HL-60 (cell line): Measurements from ENCODE around the gene KANSL1.
A peak's percentile ranks its signal among the peaks of the same experiment; 100 is the strongest.

Source experiments
- DNase-seq, 2 experiments: peaks; one replicate each; pipeline ENCODE4 v3.0.0-alpha.2; 2010 to 2020; ENCODE audit warnings: low read depth in 1 of 2, low spot score in 1 of 2
- H3K27ac ChIP-seq: fragments of 250-450 bp; sonication (Bioruptor Pico); replicated peaks from 2 replicates; pipeline ENCODE4 v1.5.1; 2020; ENCODE audit warnings: mild to moderate bottlenecking, moderate library complexity
- H3K27me3 ChIP-seq: fragments of 250-450 bp; sonication (Bioruptor Pico); 2 replicates; pipeline ENCODE4 v1.5.1; 2021; ENCODE audit warnings: mild to moderate bottlenecking, moderate library complexity; ENCODE audit not compliant: insufficient read depth, poor library complexity, severe bottlenecking
- H3K4me3 ChIP-seq: replicated peaks from 2 replicates; pipeline ENCODE4 v1.5.1; 2011; ENCODE audit warnings: mild to moderate bottlenecking, control low read depth, low read length; ENCODE audit not compliant: insufficient read depth
- GABPA ChIP-seq: IDR thresholded peaks from 2 replicates; pipeline ENCODE4 v1.6.1; 2012; ENCODE audit warnings: low read depth
- POLR2AphosphoS5 ChIP-seq: IDR thresholded peaks from 2 replicates; pipeline ENCODE4 v1.6.1; 2012; ENCODE audit warnings: low read depth
- SPI1 ChIP-seq: IDR thresholded peaks from 2 replicates; pipeline ENCODE4 v1.6.1; 2012; ENCODE audit warnings: low read depth, mild to moderate bottlenecking, borderline replicate concordance
- TF ChIP-seq, protein P1 (sequence below): IDR thresholded peaks from 2 replicates; pipeline ENCODE4 v1.6.1; 2012; ENCODE audit warnings: low read depth; ENCODE audit not compliant: insufficient replicate concordance
- TF ChIP-seq, protein P2 (sequence below): IDR thresholded peaks from one replicate; pipeline ENCODE4 v1.5.1; 2011; ENCODE audit warnings: low read length, control low read depth, inconsistent platforms; ENCODE audit not compliant: insufficient read depth

The KANSL1 gene

DNA sequence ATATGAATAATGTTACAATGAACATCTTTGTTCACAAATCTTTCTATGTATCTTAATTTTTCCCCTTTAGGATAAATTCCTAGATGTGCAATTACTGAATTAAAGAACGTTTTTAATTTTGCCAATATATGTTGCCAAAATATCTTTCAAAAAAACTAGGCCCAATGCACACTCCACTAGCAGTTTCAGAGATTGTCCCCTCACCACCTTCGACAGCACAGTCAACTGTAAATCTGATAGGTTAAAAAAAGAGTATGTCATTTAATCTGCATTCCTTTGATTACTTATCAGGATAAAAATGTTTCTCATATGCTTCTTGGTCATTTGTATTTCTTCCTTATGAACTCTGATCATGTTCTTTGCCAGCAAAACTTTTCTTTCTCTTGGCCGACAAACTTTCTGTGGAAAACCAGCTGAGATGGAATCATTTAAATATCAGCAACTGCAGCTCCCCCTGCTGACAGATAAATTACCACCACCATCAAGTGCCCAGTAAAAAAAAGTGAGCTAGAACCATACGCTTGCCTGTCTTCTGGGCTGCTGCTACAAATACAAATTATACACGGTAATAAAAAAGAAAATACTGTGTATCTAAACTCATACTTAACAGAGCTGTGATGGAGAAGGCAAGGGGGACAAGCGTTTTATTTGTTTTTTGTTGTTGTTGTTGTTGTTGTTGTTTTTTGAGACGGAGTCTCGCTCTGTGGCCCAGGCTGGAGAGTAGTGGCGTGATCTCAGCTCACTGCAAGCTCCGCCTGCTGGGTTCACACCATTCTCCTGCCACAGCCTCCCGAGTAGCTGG lies 19.6 kb upstream of the KANSL1 start:
- H3K27me3 ChIP-seq = no peaks in the 10 kb centered on the region
- TF ChIP-seq, protein P1, sequence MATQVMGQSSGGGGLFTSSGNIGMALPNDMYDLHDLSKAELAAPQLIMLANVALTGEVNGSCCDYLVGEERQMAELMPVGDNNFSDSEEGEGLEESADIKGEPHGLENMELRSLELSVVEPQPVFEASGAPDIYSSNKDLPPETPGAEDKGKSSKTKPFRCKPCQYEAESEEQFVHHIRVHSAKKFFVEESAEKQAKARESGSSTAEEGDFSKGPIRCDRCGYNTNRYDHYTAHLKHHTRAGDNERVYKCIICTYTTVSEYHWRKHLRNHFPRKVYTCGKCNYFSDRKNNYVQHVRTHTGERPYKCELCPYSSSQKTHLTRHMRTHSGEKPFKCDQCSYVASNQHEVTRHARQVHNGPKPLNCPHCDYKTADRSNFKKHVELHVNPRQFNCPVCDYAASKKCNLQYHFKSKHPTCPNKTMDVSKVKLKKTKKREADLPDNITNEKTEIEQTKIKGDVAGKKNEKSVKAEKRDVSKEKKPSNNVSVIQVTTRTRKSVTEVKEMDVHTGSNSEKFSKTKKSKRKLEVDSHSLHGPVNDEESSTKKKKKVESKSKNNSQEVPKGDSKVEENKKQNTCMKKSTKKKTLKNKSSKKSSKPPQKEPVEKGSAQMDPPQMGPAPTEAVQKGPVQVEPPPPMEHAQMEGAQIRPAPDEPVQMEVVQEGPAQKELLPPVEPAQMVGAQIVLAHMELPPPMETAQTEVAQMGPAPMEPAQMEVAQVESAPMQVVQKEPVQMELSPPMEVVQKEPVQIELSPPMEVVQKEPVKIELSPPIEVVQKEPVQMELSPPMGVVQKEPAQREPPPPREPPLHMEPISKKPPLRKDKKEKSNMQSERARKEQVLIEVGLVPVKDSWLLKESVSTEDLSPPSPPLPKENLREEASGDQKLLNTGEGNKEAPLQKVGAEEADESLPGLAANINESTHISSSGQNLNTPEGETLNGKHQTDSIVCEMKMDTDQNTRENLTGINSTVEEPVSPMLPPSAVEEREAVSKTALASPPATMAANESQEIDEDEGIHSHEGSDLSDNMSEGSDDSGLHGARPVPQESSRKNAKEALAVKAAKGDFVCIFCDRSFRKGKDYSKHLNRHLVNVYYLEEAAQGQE = no peak
- TF ChIP-seq GABPA = no peak
- no peak for TF ChIP-seq SPI1
- no peak for TF ChIP-seq POLR2AphosphoS5
- TF ChIP-seq, protein P2, sequence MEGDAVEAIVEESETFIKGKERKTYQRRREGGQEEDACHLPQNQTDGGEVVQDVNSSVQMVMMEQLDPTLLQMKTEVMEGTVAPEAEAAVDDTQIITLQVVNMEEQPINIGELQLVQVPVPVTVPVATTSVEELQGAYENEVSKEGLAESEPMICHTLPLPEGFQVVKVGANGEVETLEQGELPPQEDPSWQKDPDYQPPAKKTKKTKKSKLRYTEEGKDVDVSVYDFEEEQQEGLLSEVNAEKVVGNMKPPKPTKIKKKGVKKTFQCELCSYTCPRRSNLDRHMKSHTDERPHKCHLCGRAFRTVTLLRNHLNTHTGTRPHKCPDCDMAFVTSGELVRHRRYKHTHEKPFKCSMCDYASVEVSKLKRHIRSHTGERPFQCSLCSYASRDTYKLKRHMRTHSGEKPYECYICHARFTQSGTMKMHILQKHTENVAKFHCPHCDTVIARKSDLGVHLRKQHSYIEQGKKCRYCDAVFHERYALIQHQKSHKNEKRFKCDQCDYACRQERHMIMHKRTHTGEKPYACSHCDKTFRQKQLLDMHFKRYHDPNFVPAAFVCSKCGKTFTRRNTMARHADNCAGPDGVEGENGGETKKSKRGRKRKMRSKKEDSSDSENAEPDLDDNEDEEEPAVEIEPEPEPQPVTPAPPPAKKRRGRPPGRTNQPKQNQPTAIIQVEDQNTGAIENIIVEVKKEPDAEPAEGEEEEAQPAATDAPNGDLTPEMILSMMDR = peak; percentile 96
- H3K27ac ChIP-seq = no peak overlapping the region
- H3K4me3 ChIP-seq = no peak overlapping the region
- DNase-seq = peak in 1 of 2 experiments; percentile 76

DNA sequence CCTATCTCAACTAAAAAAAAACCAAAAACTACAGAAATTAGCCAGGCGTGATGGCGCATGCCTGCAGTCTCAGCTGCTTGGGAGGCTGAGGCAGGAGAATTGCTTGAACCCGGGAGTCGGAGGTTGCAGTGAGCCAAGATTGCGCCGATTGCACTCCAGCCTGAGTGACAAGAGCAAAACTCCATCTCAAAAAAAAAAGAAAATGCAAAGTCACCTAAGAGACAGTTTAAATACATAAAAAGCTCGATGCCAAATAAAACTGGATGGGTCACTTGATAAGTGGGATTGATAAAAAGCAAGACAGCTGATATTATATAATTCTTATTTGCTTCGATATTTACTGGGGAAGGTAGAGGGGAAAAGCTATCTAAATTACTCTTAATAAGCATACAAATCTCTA lies 15.8 kb upstream of the KANSL1 start:
- no peak for TF ChIP-seq POLR2AphosphoS5
- no peak for TF ChIP-seq GABPA
- TF ChIP-seq SPI1 = no peak
- TF ChIP-seq, protein P2 = no peak
- TF ChIP-seq, protein P1 = no peak
- Histone ChIP-seq H3K27me3 (no peaks in the 10 kb centered on the region), H3K4me3 (no peak overlapping the region), H3K27ac (no peak overlapping the region)
- DNase-seq = no peak

DNA sequence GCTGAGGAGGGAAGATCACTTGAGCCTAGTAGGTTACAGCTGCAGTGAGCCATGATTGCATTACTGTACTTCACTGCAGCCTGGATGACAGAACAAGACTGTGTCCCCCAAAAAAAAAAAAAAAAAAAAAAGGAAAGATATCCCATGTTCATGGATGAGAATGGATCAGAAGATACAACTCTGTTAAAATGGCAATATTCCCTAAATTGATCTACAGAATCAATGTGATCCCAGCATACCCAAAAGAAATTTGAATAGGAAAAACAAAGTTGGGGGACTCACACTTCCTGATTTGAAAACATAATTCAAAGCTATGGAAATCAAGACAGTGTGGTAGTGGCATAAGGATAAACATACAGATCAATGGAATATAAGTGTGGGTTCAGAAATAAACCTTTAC lies 12.7 kb upstream of the KANSL1 start:
- H3K27ac ChIP-seq = no peak overlapping the region
- no peaks in the 10 kb centered on the region for H3K27me3 ChIP-seq
- TF ChIP-seq, protein P1 = no peak
- TF ChIP-seq POLR2AphosphoS5 (no peak), SPI1 (no peak), GABPA (no peak)
- TF ChIP-seq, protein P2 = no peak
- no peak for DNase-seq
- H3K4me3 ChIP-seq = no peak overlapping the region
